ENCODE measurements around the gene DPP4.

Gene DPP4

GRCh38 chr2:162092008-162092390 lies 18.0 kb upstream of the DPP4 start:
- Histone ChIP-seq H3K4me3 (ENCODE audit: low read depth in 1 of 2, low read length in 2 of 2) (no peak overlapping the region), H3K4me1 (ENCODE audit: insufficient read depth, low read length) (no peaks in the 10 kb centered on the region), H3K9me3 (ENCODE audit: insufficient read depth, low read length, severe bottlenecking) (no peaks in the 10 kb centered on the region), H4K20me1 (ENCODE audit: insufficient read depth, low read length) (no peaks in the 10 kb centered on the region), H3K36me3 (ENCODE audit: insufficient read depth, low read length) (no peaks in the 10 kb centered on the region), H3K4me2 (ENCODE audit: insufficient read depth, low read length) (no peak overlapping the region), H3K9ac (ENCODE audit: low read depth, low read length) (no peak overlapping the region), H3K27ac (ENCODE audit: low read length) (no peak overlapping the region), H3K79me2 (ENCODE audit: insufficient read depth, low read length) (no peaks in the 10 kb centered on the region), H3K27me3 (ENCODE audit: insufficient read depth, low read length, poor library complexity) (no peaks in the 10 kb centered on the region), H2AFZ (ENCODE audit: low read depth, low read length) (no peak overlapping the region)
- TF ChIP-seq EZH2 (IDR thresholded peaks at IDR 0.05; ENCODE audit: borderline replicate concordance, low read depth, low read length, severe bottlenecking) (no peak), CTCF (IDR thresholded peaks at IDR 0.05; ENCODE audit: borderline replicate concordance, extremely low read depth, low read length, poor library complexity, severe bottlenecking) (no peak)
- ATAC-seq (ENCODE audit: insufficient read depth, low read depth) (no peak; the same call in 2 of the 3 replicates), DNase-seq (no peak)

- ATAC-seq (ENCODE audit: insufficient read depth, low read depth) (no peak; the same call in 2 of the 3 replicates), DNase-seq (no peak)
Measured at GRCh38 chr2:162091325-162092007, 17.5 kb upstream of the DPP4 start.

GRCh38 chr2:162090109-162090508 lies 16.1 kb upstream of the DPP4 start:
- Histone ChIP-seq H3K79me2 (ENCODE audit: insufficient read depth, low read length) (no peaks in the 10 kb centered on the region), H3K4me1 (ENCODE audit: insufficient read depth, low read length) (no peaks in the 10 kb centered on the region), H2AFZ (ENCODE audit: low read depth, low read length) (no peak overlapping the region), H3K27ac (ENCODE audit: low read length) (no peak overlapping the region), H3K4me3 (ENCODE audit: low read depth in 1 of 2, low read length in 2 of 2) (no peak overlapping the region), H3K4me2 (ENCODE audit: insufficient read depth, low read length) (no peak overlapping the region), H3K36me3 (ENCODE audit: insufficient read depth, low read length) (no peaks in the 10 kb centered on the region), H3K27me3 (ENCODE audit: insufficient read depth, low read length, poor library complexity) (no peaks in the 10 kb centered on the region), H3K9me3 (ENCODE audit: insufficient read depth, low read length, severe bottlenecking) (no peaks in the 10 kb centered on the region), H3K9ac (ENCODE audit: low read depth, low read length) (no peak overlapping the region), H4K20me1 (ENCODE audit: insufficient read depth, low read length) (no peaks in the 10 kb centered on the region)
- ATAC-seq (ENCODE audit: insufficient read depth, low read depth) (no peak), DNase-seq (no peak)
- TF ChIP-seq EZH2 (IDR thresholded peaks at IDR 0.05; ENCODE audit: borderline replicate concordance, low read depth, low read length, severe bottlenecking): no peak
- TF ChIP-seq CTCF (IDR thresholded peaks at IDR 0.05; ENCODE audit: borderline replicate concordance, extremely low read depth, low read length, poor library complexity, severe bottlenecking): no peak

More at GRCh38 chr2:162091325-162092007, 17.5 kb upstream of the DPP4 start:
- no peak overlapping the region for H2AFZ ChIP-seq (ENCODE audit: low read depth, low read length)
- H4K20me1 ChIP-seq (ENCODE audit: insufficient read depth, low read length): no peaks in the 10 kb centered on the region
- no peaks in the 10 kb centered on the region for H3K79me2 ChIP-seq (ENCODE audit: insufficient read depth, low read length)
- peak; percentile 35 for TF ChIP-seq CTCF (IDR thresholded peaks at IDR 0.05; ENCODE audit: borderline replicate concordance, extremely low read depth, low read length, poor library complexity, severe bottlenecking)
- no peak for TF ChIP-seq EZH2 (IDR thresholded peaks at IDR 0.05; ENCODE audit: borderline replicate concordance, low read depth, low read length, severe bottlenecking)
- H3K4me3 ChIP-seq (ENCODE audit: low read depth in 1 of 2, low read length in 2 of 2): no peak overlapping the region
- H3K36me3 ChIP-seq (ENCODE audit: insufficient read depth, low read length): no peaks in the 10 kb centered on the region
- no peaks in the 10 kb centered on the region for H3K27me3 ChIP-seq (ENCODE audit: insufficient read depth, low read length, poor library complexity)
- H3K9ac ChIP-seq (ENCODE audit: low read depth, low read length): no peak overlapping the region
- no peak overlapping the region for H3K27ac ChIP-seq (ENCODE audit: low read length)
- H3K4me2 ChIP-seq (ENCODE audit: insufficient read depth, low read length): no peak overlapping the region
- no peaks in the 10 kb centered on the region for H3K9me3 ChIP-seq (ENCODE audit: insufficient read depth, low read length, severe bottlenecking)
- H3K4me1 ChIP-seq (ENCODE audit: insufficient read depth, low read length): no peaks in the 10 kb centered on the region

All from DND-41 (cell line).